PC-9 (cell line): ENCODE data around the gene TTC13. TPM values are rescaled to one million over a fixed set of nuclear protein-coding genes. Genes with fewer than 3 reads are reported as not detected.

Source experiments
- BruUV-seq: library from RNA; stranded (reverse); fragments of 400-500 nt; replicated peaks from 2 replicates; lab custom pipeline; 2021; lab: Mats Ljungman, UMichigan
- CTCF ChIA-PET: fragments of 300-600 bp; sonication (Branson Sonifier 250); formaldehyde crosslinking; loops from one replicate; lab custom pipeline; 2022; ENCODE audit warnings: antibody characterized with exemption; lab: Charles Lee
- POLR2A ChIA-PET: fragments of 300-600 bp; sonication (Branson Sonifier 250); formaldehyde crosslinking; loops from one replicate; lab custom pipeline; 2022; ENCODE audit warnings: antibody characterized with exemption; ENCODE audit not compliant: unreplicated experiment; lab: Charles Lee
- DNase-seq, 2 experiments: peaks; one replicate each; pipeline versions ENCODE4 v3.0.0 to v3.0.0-alpha.2; 2015 to 2022; ENCODE audit warnings: mixed read lengths in 1 of 2
- H2AFZ ChIP-seq: fragments of 200-600 bp; sonication (generic); 2 replicates; pipeline ENCODE4 v1.8.1; 2017; ENCODE audit warnings: antibody characterized with exemption
- H3F3A ChIP-seq: fragments of 200-600 bp; sonication (generic); 2 replicates; pipeline ENCODE4 v1.8.1; 2017; ENCODE audit warnings: antibody characterized with exemption, mild to moderate bottlenecking, low read depth; ENCODE audit not compliant: insufficient read depth
- H3K27ac ChIP-seq: fragments of 200-600 bp; sonication (generic); 2 replicates; pipeline ENCODE4 v1.6.1; 2016; ENCODE audit warnings: mixed run types
- H3K27me3 ChIP-seq: fragments of 200-600 bp; sonication (generic); 2 replicates; pipeline ENCODE4 v1.6.1; 2016; ENCODE audit warnings: low read depth, mixed run types; ENCODE audit not compliant: insufficient read depth
- H3K36me3 ChIP-seq: fragments of 200-600 bp; sonication (generic); 2 replicates; pipeline ENCODE4 v1.6.1; 2016; ENCODE audit warnings: low read depth, mixed run types
- H3K4me1 ChIP-seq: fragments of 200-600 bp; sonication (generic); replicated peaks from 2 replicates; pipeline ENCODE4 v1.6.1; 2016; ENCODE audit warnings: mixed run types; ENCODE audit not compliant: insufficient read depth
- H3K4me2 ChIP-seq: fragments of 200-600 bp; sonication (generic); 2 replicates; pipeline ENCODE4 v1.6.1; 2017; ENCODE audit warnings: mixed run types
- H3K4me3 ChIP-seq: fragments of 200-600 bp; sonication (generic); 2 replicates; pipeline ENCODE4 v1.6.1; 2016; ENCODE audit warnings: mixed run types
- H3K79me2 ChIP-seq: fragments of 200-600 bp; sonication (generic); 2 replicates; pipeline ENCODE4 v1.6.1; 2017; ENCODE audit warnings: low read depth, mixed run types
- H3K9me2 ChIP-seq: fragments of 200-600 bp; sonication (generic); 2 replicates; pipeline ENCODE4 v1.8.1; 2017; ENCODE audit warnings: mild to moderate bottlenecking; ENCODE audit not compliant: insufficient read depth
- H3K9me3 ChIP-seq: fragments of 200-600 bp; sonication (generic); 2 replicates; pipeline ENCODE4 v1.8.1; 2016; ENCODE audit warnings: low read depth; ENCODE audit not compliant: insufficient read depth
- H4K20me1 ChIP-seq: fragments of 200-600 bp; sonication (generic); 2 replicates; pipeline ENCODE4 v1.8.1; 2017; ENCODE audit not compliant: insufficient read depth
- EZH2 ChIP-seq: fragments of 200-600 bp; sonication (generic); IDR thresholded peaks from 2 replicates; pipeline ENCODE4 v1.8.0; 2017; ENCODE audit warnings: antibody characterized with exemption, low read depth
- intact Hi-C: fragments of 100-400 bp; cut with micrococcal nuclease; formaldehyde crosslinking; loops from one replicate; pipeline ENCODE4 v1.10.0; 2022; ENCODE audit not compliant: unreplicated experiment
- total RNA-seq: library from RNA; stranded (reverse); gene quantifications from 2 replicates; pipeline ENCODE4 v1.2.3, GENCODE V29; 2021
- TF ChIP-seq, protein P1 (sequence below): fragments of 200-600 bp; sonication (generic); conservative IDR thresholded peaks from 2 replicates; pipeline ENCODE4 v1.6.1; 2017; ENCODE audit warnings: mixed run types, antibody characterized with exemption, mild to moderate bottlenecking, moderate library complexity

Gene TTC13
- total RNA-seq, 1 experiment from 2014 or later, result 7.5 TPM

DNA sequence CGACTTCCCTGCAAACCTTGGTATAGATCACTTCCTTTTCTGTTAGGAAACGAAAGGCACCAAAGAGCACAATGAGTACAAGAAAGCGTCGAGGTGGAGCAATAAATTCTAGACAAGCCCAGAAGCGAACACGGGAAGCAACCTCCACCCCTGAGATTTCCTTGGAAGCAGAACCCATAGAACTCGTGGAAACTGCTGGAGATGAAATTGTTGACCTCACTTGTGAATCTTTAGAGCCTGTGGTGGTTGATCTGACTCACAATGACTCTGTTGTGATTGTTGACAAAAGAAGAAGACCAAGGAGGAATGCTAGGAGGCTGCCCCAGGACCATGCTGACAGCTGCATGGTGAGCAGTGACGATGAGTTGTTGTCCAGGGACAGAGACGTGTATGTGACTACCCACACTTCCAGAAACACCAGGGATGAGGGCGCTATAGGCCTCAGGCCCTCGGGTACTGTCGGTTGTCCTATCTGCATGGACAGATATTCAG lies 42.9 kb upstream of the TTC13 start:
- no peaks in the 10 kb centered on the region for H3F3A ChIP-seq
- BruUV-seq, result no TSS peak
- no peaks in the 10 kb centered on the region for H3K79me2 ChIP-seq
- intact Hi-C loops, result no loop called here
- TF ChIP-seq EZH2, result no peak
- TF ChIP-seq, protein P1, sequence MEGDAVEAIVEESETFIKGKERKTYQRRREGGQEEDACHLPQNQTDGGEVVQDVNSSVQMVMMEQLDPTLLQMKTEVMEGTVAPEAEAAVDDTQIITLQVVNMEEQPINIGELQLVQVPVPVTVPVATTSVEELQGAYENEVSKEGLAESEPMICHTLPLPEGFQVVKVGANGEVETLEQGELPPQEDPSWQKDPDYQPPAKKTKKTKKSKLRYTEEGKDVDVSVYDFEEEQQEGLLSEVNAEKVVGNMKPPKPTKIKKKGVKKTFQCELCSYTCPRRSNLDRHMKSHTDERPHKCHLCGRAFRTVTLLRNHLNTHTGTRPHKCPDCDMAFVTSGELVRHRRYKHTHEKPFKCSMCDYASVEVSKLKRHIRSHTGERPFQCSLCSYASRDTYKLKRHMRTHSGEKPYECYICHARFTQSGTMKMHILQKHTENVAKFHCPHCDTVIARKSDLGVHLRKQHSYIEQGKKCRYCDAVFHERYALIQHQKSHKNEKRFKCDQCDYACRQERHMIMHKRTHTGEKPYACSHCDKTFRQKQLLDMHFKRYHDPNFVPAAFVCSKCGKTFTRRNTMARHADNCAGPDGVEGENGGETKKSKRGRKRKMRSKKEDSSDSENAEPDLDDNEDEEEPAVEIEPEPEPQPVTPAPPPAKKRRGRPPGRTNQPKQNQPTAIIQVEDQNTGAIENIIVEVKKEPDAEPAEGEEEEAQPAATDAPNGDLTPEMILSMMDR, result no peak
- POLR2A ChIA-PET, result no interaction called here
- H3K36me3 ChIP-seq, result no peaks in the 10 kb centered on the region
- no peaks in the 10 kb centered on the region for H3K9me3 ChIP-seq
- no peaks in the 10 kb centered on the region for H4K20me1 ChIP-seq
- CTCF ChIA-PET, result no interaction called here
- no peak overlapping the region for H3K27ac ChIP-seq
- no peak for DNase-seq
- H3K4me1 ChIP-seq, result peaks cover 5% of the 10 kb centered on the region; the same call in 1 of the 2 replicates
- no peak overlapping the region for H3K4me3 ChIP-seq
- H2AFZ ChIP-seq, result no peak overlapping the region
- no peak overlapping the region for H3K4me2 ChIP-seq
- H3K9me2 ChIP-seq, result no peaks in the 10 kb centered on the region
- H3K27me3 ChIP-seq, result peaks cover 6% of the 10 kb centered on the region; the same call in 1 of the 2 replicates

DNA sequence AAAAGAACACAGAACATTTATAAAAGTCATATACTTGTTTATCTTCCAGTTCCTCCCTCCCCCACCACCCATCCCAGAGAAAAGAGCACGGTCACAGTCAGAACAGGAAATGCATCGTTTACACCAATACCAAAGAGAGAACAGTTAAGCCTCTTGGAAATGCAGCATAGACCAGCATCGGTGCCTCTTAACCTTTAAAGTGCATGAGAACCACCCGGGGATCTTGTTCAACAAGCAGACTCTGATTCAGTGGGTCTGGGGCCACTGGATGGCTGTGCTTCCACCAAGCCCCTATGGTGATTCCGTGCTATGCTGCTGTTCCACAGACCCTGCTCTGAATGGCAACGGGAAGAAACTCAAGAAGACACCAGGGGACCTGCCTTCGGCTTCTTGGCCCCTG lies 42.2 kb upstream of the TTC13 start:
- Histone ChIP-seq H4K20me1 (no peaks in the 10 kb centered on the region), H3F3A (no peaks in the 10 kb centered on the region), H3K9me2 (no peaks in the 10 kb centered on the region), H2AFZ (no peak overlapping the region), H3K36me3 (no peaks in the 10 kb centered on the region), H3K27ac (no peak overlapping the region), H3K27me3 (peaks cover 6% of the 10 kb centered on the region; the same call in 1 of the 2 replicates), H3K4me2 (no peak overlapping the region), H3K4me3 (no peak overlapping the region), H3K4me1 (peaks cover 5% of the 10 kb centered on the region; the same call in 1 of the 2 replicates), H3K9me3 (no peaks in the 10 kb centered on the region), H3K79me2 (no peaks in the 10 kb centered on the region)
- ChIA-PET POLR2A (no interaction called here), CTCF (no interaction called here)
- intact Hi-C loops, result no loop called here
- no TSS peak for BruUV-seq
- no peak for DNase-seq
- TF ChIP-seq, protein P1, result no peak
- no peak for TF ChIP-seq EZH2

GRCh38 chr1:231020139-231020601 lies 41.5 kb upstream of the TTC13 start:
- no peaks in the 10 kb centered on the region for H3K9me2 ChIP-seq
- H3K36me3 ChIP-seq, result no peaks in the 10 kb centered on the region
- peak overlapping the region; percentile 15; the same call in 1 of the 2 replicates for H2AFZ ChIP-seq
- peak overlapping the region; percentile 66 for H3K4me2 ChIP-seq
- no TSS peak for BruUV-seq
- no peaks in the 10 kb centered on the region for H3K79me2 ChIP-seq
- ChIA-PET CTCF (no interaction called here), POLR2A (no interaction called here)
- no peak for TF ChIP-seq EZH2
- TF ChIP-seq, protein P1, result no peak
- peak in 1 of 2 experiments; percentile 68 for DNase-seq
- H3F3A ChIP-seq, result no peaks in the 10 kb centered on the region
- intact Hi-C loops, result no loop called here
- no peaks in the 10 kb centered on the region for H3K9me3 ChIP-seq
- peak overlapping the region; percentile 26; the same call in 1 of the 2 replicates for H3K4me3 ChIP-seq
- peaks cover 6% of the 10 kb centered on the region; the same call in 1 of the 2 replicates for H3K27me3 ChIP-seq
- H3K4me1 ChIP-seq, result peaks cover 5% of the 10 kb centered on the region; the same call in 1 of the 2 replicates
- H3K27ac ChIP-seq, result no peak overlapping the region
- no peaks in the 10 kb centered on the region for H4K20me1 ChIP-seq
